GM19025 (cell line): ENCODE measurements around the gene CMTM2.
A peak's percentile ranks its signal among the peaks of the same experiment; 100 is the strongest.
"Not testable (repeated sequence)": the region's sequence is repeated elsewhere in the genome, so short reads cannot be mapped to it uniquely, and the experiment has no call there.

Experiments
- ATAC-seq: cut with Tn5 transposase; IDR thresholded peaks from one replicate; pipeline ENCODE4 v1.9.1; 2021; ENCODE audit warnings: mild to moderate bottlenecking, low read depth, moderate library complexity; ENCODE audit not compliant: unreplicated experiment

Gene CMTM2

GRCh38 chr16:66552286-66553177, 26.7 kb upstream of the CMTM2 start, which contains the start of gene CKLF:
Gene CKLF, plus strand, starts transcription at chr16:66552576. Its CDS starts 140 bp downstream, at chr16:66552716.
- peak; percentile 62 for ATAC-seq

DNA sequence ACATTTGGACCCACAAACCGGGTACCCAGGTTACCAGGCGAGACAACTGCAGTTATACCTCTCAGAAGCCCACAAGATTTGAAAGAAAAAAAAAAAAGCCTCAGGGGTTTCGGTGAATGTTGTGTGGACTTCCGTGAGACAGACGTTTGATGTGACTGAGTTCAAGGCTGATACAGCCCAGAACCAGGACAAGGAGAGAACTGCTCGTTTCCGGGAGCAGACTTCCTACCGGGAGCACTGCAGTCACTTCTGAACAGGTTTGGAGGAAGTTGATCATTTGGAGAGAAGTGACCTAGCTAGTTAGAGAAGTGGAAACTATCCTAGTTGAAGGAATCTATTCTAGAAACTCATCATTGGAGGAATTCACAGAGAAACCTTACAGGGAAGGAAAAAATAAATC, 26.0 kb upstream of the CMTM2 start:
- no peak for ATAC-seq

DNA sequence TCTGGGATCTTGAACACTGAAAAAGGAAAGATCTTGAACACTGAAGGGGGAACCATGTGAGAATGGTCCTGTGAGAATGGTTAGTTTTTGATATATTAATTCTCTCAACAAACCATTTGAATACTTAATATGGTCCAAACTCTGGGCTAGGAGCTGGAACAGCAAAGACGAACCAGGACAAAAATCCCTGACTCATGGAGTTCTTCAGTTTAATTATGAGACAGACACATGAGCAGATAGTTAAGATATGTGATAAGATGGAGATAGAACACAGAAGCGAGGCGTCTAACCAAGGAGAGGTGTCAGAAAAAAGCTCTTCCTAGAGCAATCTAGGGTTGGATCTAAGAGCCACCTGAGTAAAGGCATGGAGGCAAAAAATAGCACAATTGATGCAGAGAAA, 25.2 kb upstream of the CMTM2 start:
- no peak for ATAC-seq

DNA sequence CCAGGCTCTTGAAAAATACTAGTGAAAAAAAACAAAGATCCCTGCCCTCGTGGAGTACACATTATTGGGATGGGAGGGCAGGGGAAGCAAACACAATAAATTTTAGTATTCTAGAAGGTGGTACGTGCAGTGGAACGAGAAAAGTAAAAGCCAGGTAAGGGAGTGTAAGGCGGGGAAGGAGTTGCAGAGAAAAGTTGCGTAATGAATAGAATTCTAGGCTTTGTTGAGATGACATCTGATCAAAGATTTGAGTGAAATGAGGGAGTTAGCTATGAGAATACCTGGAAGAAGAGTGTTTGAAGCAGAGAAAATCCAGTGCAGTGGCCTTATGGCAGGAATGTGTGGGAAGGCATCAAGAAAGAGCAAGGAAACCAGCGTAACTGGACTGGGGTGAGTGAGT, 24.8 kb upstream of the CMTM2 start:
- no peak for ATAC-seq

- ATAC-seq: no peak
Observed at GRCh38 chr16:66560107-66560506, 19.2 kb upstream of the CMTM2 start.

DNA sequence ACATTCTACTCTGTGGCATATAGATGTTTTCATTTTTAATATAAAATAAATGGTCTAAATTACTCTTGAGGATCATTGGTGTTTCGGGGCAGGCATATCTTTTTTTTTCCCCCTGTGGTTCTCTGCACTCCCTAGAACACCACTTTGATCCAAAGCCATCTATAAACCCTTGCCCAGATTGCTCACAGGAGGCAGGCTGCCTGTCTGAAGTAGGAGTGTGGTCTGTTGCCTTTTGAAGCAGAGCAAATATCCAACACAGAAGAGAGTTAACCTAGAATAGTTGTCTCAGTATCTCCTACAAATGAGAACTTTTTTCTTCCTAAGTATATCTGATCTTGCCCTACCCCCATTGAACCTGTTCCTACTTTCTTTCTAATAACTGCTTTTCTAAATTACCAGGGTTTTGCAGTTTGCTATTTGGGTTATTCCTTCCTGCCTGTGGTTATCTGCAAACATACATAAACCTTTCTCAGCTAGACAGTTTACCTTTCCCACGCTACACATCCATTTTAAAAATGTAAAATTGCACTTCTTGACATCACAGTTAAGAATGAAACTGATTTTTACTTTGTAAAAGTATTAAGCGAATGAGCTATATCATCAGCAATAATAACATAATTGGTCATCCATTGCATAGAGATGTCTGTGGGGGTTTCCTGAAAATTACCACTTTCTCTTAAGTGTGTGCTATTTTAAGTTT, 17.7 kb upstream of the CMTM2 start:
- ATAC-seq: no peak

DNA sequence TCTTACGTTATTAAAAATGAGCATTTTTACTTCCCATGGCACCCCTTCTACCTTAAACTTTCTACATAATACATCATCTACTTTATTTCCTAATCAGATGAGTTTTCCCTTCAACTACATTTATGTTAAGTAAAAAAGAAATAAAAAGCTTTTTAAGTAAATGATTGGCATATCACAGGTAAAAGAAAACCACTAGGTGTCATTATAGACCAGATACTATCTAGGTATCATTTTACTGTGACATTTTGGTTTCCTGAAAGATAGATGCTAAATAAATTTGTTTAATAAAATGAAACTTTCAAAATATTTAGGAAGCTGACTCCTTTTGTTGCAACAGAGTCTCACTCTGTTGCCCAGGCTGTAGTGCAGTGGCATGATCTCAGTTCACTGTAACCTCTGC, 16.9 kb upstream of the CMTM2 start:
- no peak for ATAC-seq

- ATAC-seq: no peak
Observed at GRCh38 chr16:66562986-66563385, 16.3 kb upstream of the CMTM2 start.

DNA sequence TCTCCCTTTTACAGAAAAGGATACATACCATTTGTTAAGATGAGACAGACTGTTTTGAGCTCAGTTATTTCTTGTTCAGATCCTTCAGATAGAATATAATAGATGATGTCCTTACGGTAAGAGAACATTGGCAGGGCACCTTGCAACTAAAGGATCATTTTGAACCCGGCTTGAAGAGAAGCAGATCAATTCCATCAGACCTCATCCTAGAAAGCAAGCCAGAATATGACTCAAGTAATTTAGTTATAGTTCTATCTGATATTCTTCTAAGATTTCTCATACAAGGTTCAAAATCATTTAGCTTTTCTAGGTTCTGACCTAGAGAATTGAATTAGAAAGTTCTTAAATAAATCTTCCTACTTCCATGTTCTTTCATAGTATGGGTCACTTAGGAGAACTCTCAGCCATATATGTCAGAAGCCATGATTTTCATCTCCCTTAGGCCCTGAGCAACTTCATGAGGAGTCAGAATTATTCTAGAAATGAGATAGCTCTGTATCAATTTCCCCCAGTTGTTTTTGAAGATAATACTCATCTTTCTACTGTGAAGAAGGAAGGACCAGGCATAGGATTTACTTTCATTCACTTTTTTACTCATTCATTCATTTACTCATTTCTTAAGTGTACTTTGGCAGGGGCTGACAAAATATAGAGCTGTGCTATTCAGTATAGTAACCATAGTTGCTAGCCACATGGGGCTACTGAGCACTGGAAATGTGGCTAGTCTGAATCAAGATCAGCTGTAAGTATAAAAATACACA, 15.5 kb upstream of the CMTM2 start:
- ATAC-seq: no peak

GRCh38 chr16:66566051-66566901, 13.0 kb upstream of the CMTM2 start, which contains the start of gene CMTM1:
Gene CMTM1, plus strand, starts transcription at chr16:66566439. Its CDS starts 75 bp downstream, at chr16:66566514.
- no peak for ATAC-seq

DNA sequence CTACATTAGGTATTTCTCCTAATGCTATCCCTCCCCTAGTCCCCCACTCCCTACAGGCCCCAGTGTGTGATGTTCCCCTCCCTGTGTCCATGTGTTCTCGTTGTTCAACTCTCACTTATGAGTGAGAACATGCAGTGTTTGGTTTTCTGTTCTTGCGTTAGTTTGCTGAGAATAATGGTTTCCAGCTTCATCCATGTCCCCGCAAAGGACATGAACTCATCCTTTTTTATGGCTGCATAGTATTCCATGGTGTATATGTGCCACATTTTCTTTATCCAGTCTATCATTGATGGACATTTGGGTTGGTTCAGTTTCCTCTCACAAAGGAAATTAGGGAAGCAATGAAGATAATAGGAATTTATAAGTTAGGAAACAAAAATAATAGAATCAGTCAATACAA, 12.0 kb upstream of the CMTM2 start:
- ATAC-seq: not testable (repeated sequence)

DNA sequence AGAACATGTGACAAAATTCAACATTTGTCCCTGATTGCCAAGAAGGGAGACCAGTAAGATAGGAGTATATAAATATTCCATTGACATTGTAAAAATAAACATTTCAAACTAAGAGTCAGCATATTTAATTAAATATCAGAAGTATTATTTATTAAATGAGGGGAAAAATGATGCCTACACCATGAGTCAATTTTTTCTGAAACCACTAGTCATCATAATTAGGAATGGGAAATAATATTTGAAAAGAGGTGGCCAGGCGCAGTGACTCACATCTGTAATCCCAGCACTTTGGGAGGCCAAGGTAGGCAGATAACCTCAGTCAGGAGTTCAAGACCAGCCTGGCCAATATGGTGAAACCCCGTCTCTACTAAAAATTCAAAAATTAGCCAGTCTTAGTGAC, 10.9 kb upstream of the CMTM2 start:
- no peak for ATAC-seq

DNA sequence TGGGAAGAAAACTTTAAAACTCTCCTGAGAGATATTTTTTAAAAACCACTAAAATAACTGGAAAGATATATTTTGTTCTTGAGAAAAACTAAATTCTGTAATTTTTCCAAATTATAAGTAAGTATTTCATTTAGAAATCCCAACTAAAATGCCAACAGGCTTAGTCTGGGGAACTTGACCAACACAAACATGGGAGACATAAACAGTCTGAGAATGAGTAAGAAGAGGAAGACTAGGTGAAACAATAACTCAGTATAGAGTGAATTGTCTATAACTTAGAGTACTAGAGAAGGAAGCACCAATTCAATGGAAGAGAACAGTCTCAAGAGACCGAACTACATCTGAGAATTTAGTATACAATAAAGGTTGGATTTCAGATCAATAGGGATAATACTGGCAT, 10.1 kb upstream of the CMTM2 start:
- no peak for ATAC-seq

DNA sequence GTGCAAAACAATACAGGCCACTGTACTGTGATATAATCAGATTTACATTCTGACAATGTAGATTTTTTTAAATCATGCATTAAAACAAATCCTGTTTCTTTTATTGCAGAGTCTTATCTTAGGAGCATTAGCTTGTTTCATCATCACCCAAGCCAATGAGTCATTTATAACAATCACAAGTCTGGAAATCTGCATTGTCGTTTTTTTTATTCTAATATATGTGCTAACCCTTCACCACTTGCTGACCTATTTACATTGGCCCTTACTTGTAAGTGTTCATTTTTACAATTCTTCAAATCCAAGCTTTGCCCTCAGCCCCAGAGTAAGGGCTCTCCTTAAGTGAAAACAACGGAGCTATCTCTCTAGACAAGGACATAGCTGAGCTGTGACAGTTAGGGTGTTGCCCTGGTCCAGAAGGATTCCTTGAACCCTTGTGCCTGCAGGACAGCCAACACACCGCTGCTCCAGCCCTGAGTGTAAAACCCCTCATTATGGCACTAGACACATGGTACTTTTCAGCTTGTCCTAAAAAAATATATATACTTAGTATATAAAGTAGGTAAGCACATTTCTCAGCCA, 9.3 kb upstream of the CMTM2 start:
- no peak for ATAC-seq

DNA sequence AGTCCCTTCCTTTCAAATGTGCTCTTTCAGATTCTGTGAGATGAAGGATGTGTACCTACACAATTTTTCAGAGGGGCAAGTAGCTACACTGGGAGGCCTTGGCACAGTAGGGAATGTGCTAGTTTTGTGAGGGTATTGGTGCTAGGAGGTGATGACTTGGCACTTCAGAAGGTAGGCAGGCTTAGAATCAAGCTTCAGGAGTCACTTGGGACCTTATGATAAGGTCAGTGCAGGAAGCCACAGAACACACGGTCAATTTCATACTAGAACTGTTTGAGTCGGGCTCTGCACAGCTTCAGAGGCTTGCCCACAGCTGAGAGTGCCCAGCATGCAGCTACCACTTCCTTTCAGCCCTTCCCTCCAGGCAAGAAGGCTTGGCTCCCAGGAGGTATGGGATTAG, 6.9 kb upstream of the CMTM2 start:
- ATAC-seq: no peak

- ATAC-seq: no peak
Observed at GRCh38 chr16:66574081-66574480, 5.2 kb upstream of the CMTM2 start.

- ATAC-seq: no peak
Observed at GRCh38 chr16:66574531-66574930, 4.7 kb upstream of the CMTM2 start.

DNA sequence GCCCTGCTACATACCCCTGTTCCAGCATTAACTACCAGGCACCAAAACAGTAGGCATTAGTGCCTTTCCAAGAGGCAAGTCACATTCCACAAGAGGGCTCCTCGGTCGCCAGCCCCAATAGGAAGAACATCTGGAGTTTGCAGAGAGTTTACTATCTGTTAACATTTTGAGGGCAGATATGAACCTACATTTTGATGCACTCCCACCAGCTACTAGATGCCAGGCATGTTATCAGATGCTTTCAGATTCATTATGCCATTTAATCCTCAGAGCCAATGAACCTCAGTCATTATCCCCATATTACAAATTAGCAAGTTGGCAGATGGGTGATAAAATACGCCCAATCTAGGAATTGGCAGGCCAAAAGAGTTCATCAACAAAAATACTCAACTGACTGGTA, 4.2 kb upstream of the CMTM2 start:
- ATAC-seq: no peak

- no peak for ATAC-seq
Observed at GRCh38 chr16:66576296-66576695, 3.0 kb upstream of the CMTM2 start.
